Upper lobe of left lung (tissue), 6 donors: ENCODE data around the gene HPSE2. TPM values are rescaled to one million over a fixed set of nuclear protein-coding genes. Genes with fewer than 3 reads are reported as not detected.
"Not testable (repeated sequence)": the region's sequence is repeated elsewhere in the genome, so short reads cannot be mapped to it uniquely, and the experiment has no call there.

Experiments used
- ATAC-seq, 2 donors: fragments of 200-7000 bp; cut with Tn5 transposase; one replicate each; pipeline ENCODE4 v1.9.1; 2022; ENCODE audit warnings: mild to moderate bottlenecking in 2 of 2, moderate library complexity in 2 of 2; ENCODE audit not compliant: low FRiP score in 2 of 2
- DNase-seq, 2 donors: peaks; one replicate each; pipeline ENCODE4 v3.0.0-alpha.2; 2019 to 2020
- H3K27ac ChIP-seq, 4 donors: fragments of 200-600 bp; sonication (generic); one replicate each; pipeline ENCODE4 v1.5.1; 2016 to 2019
- H3K27me3 ChIP-seq, 4 donors: fragments of 200-600 bp; sonication (generic); one replicate each; pipeline ENCODE4 v1.5.1; 2017 to 2019
- H3K36me3 ChIP-seq, 4 donors: fragments of 200-600 bp; sonication (generic); one replicate each; pipeline ENCODE4 v1.5.1; 2016 to 2019
- H3K4me1 ChIP-seq, 4 donors: fragments of 200-600 bp; sonication (generic); one replicate each; pipeline ENCODE4 v1.5.1; 2018 to 2019
- H3K4me3 ChIP-seq, 4 donors: fragments of 200-600 bp; sonication (generic); one replicate each; pipeline ENCODE4 v1.5.1; 2017 to 2019; ENCODE audit warnings: mild to moderate bottlenecking in 2 of 4, moderate library complexity in 1 of 4
- H3K9me3 ChIP-seq, 4 donors: fragments of 200-600 bp; sonication (generic); one replicate each; pipeline ENCODE4 v1.5.1; 2018 to 2019
- EP300 ChIP-seq, 4 donors: sonication (generic); formaldehyde crosslinking; IDR thresholded peaks; one replicate each; pipeline ENCODE4 v1.5.1; 2017; ENCODE audit warnings: antibody characterized with exemption in 4 of 4, control low read depth in 2 of 4
- POLR2A ChIP-seq, 4 donors: fragments of 450-650 bp; IDR thresholded peaks; one replicate each; pipeline ENCODE4 v1.5.1; 2016 to 2017; ENCODE audit warnings: antibody characterized with exemption in 4 of 4, mild to moderate bottlenecking in 2 of 4
- POLR2AphosphoS5 ChIP-seq, 2 donors: sonication (generic); formaldehyde crosslinking; IDR thresholded peaks; one replicate each; pipeline ENCODE4 v1.5.1; 2017; ENCODE audit warnings: antibody characterized with exemption in 2 of 2
- WGBS, 2 donors: methylation state at CpG; one replicate each; pipeline ENCODE4 v1.1.5; 2017 to 2018; 5-methylcytosine and 5-hydroxymethylcytosine counted together
- total RNA-seq, 6 donors: library from RNA; depleted of rRNA in 4 of 6; stranded (reverse); fragments of >200 nt in 4 of 6; gene quantifications; one replicate each; pipeline versions ENCODE4 v1.1.0 to v1.2.1, GENCODE V29; 2016 to 2021
- TF ChIP-seq, protein P1 (sequence below), 6 experiments: fragments of 450-650 bp in 4 of 6; fragments of 200-600 bp in 2 of 6; sonication (generic) in 2 of 6; IDR thresholded peaks; one replicate each; pipeline ENCODE4 v1.5.1; 2016 to 2019; ENCODE audit warnings: antibody characterized with exemption in 6 of 6
- donor health status: DM: no; HTN: no; CAD: no; lungs with moderate emphysema.
- donor health status: DM: no; HTN: yes; CAD: no; lungs with severe emphysema.

HPSE2 gene
- total RNA-seq, 6 donors from 2014 or later, result 0.15 to 1.1 (median 0.91) TPM; not detected in 1

DNA sequence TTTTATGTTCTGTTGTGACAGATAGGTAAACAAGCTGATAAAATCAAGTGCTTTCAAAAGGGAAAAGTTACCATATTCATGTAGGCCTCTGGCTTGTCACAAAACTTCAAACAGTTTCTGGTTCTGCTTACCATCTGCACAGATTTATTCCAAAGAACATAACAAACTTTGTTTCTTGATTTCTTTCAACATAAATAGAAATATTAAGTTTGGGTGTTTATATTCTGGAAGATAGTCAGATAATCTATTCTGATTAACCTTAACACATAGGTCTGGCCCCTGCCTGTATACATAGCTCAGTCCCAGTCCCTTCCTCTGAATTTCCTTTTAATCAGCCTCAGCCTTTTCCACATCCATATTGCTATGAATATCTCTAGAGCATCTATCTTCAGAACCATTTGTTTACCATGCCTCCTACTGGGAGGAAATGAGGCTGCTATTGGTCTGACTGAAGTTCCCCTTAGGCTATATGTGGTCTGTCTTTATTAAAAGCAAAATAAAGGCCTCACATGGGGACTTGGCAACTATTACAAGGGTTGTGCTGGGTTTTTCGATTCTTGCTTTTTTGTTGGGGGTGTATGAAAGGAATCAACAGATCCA, 319.0 kb downstream of the HPSE2 start:
- no peaks in the 10 kb centered on the region for H3K4me1 ChIP-seq
- no peaks in the 10 kb centered on the region for H3K9me3 ChIP-seq
- no peak overlapping the region for H3K27ac ChIP-seq
- ATAC-seq (no peak), DNase-seq (no peak)
- H3K4me3 ChIP-seq, result no peak overlapping the region
- 40 to 42% methylated on average over 1 of the region's 1 CpG for WGBS, 2 donors
- no peaks in the 10 kb centered on the region for H3K27me3 ChIP-seq
- TF ChIP-seq EP300 (IDR thresholded peaks at IDR 0.05) (no peak), POLR2AphosphoS5 (IDR thresholded peaks at IDR 0.05) (no peak), POLR2A (IDR thresholded peaks at IDR 0.05) (no peak)
- TF ChIP-seq, protein P1, sequence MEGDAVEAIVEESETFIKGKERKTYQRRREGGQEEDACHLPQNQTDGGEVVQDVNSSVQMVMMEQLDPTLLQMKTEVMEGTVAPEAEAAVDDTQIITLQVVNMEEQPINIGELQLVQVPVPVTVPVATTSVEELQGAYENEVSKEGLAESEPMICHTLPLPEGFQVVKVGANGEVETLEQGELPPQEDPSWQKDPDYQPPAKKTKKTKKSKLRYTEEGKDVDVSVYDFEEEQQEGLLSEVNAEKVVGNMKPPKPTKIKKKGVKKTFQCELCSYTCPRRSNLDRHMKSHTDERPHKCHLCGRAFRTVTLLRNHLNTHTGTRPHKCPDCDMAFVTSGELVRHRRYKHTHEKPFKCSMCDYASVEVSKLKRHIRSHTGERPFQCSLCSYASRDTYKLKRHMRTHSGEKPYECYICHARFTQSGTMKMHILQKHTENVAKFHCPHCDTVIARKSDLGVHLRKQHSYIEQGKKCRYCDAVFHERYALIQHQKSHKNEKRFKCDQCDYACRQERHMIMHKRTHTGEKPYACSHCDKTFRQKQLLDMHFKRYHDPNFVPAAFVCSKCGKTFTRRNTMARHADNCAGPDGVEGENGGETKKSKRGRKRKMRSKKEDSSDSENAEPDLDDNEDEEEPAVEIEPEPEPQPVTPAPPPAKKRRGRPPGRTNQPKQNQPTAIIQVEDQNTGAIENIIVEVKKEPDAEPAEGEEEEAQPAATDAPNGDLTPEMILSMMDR (IDR thresholded peaks at IDR 0.05), result no peak
- no peaks in the 10 kb centered on the region for H3K36me3 ChIP-seq

DNA sequence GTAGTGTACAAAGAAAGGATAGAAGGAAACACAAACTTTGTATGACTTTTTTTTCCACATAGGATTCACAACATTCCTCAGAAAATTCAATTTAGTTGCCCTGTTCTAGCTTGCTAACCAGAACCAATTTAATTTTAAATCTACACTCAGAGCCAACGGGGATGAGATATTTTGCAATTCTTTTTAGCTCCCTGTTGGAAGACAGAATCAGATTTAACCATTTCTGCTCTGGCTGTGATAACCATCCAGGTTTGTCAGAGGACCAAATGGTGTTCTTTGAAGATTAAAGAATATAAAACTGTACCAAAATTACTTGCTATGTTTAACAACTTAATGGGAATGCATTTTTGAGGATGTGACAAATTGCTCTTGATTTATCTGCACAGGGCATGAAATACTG, 319.7 kb downstream of the HPSE2 start:
- H3K27ac ChIP-seq, result no peak overlapping the region
- no peak for TF ChIP-seq POLR2A (IDR thresholded peaks at IDR 0.05)
- TF ChIP-seq POLR2AphosphoS5 (IDR thresholded peaks at IDR 0.05), result no peak
- TF ChIP-seq EP300 (IDR thresholded peaks at IDR 0.05), result no peak
- TF ChIP-seq, protein P1 (IDR thresholded peaks at IDR 0.05), result no peak

DNA sequence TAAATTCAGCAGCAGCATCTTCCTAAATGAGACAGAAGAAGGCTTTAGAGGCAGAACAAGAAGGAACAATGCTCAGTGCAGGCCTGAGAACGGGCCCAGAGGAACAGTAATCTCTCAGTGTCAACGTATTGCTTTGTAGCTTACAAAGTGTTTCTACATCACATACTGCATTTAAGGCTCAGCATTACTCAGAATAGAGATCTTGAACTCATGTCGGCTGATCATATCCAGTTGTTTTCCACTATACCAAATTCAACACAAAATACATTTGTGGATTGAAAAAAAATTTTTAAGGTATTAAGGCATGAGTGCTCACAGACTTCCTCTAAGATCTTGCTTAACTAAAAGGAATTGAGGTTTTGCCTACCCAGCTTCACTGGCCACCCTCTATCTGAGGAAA, 325.1 kb downstream of the HPSE2 start:
- no peaks in the 10 kb centered on the region for H3K9me3 ChIP-seq
- no peak for DNase-seq
- H3K4me1 ChIP-seq, result no peaks in the 10 kb centered on the region
- WGBS, 2 donors, result 83 to 86% methylated on average over 3 of the region's 3 CpGs
- H3K27me3 ChIP-seq, result no peaks in the 10 kb centered on the region
- TF ChIP-seq EP300 (IDR thresholded peaks at IDR 0.05) (no peak), POLR2AphosphoS5 (IDR thresholded peaks at IDR 0.05) (no peak), POLR2A (IDR thresholded peaks at IDR 0.05) (no peak)
- TF ChIP-seq, protein P1 (IDR thresholded peaks at IDR 0.05), result no peak
- H3K36me3 ChIP-seq, result no peaks in the 10 kb centered on the region
- ATAC-seq, result no peak
- no peak overlapping the region for H3K4me3 ChIP-seq
- H3K27ac ChIP-seq, result no peak overlapping the region

More for the DNA sequence above, 319.7 kb downstream of the HPSE2 start:
- no peak overlapping the region for H3K4me3 ChIP-seq
- DNase-seq (no peak), ATAC-seq (no peak)
- no peaks in the 10 kb centered on the region for H3K4me1 ChIP-seq
- H3K36me3 ChIP-seq, result no peaks in the 10 kb centered on the region
- H3K9me3 ChIP-seq, result no peaks in the 10 kb centered on the region
- H3K27me3 ChIP-seq, result no peaks in the 10 kb centered on the region
- 24 to 39% methylated on average over 1 of the region's 1 CpG for WGBS, 2 donors

DNA sequence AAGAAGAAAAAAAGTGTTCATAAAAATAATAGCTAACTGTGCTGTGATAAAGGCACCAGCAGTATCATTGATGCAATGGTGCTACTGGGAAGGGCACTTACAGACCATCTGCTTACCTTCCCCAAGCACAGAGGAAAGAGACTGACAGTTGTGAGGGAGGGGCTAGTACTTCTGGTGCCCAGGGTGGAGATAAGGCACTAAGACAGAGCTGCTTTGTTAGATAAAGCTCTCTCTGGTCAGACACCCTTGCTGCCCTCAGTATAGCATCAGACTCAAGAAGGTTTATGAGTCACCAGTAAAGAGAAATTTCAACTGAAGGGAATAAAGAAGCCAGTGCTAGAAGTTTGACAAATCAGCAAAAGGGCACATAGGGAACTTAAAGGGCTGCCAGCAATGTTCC, 325.6 kb downstream of the HPSE2 start:
- TF ChIP-seq POLR2AphosphoS5 (IDR thresholded peaks at IDR 0.05) (no peak), POLR2A (IDR thresholded peaks at IDR 0.05) (no peak), EP300 (IDR thresholded peaks at IDR 0.05) (no peak)
- TF ChIP-seq, protein P1 (IDR thresholded peaks at IDR 0.05), result no peak
- Histone ChIP-seq H3K4me3 (no peak overlapping the region), H3K4me1 (no peaks in the 10 kb centered on the region), H3K9me3 (no peaks in the 10 kb centered on the region), H3K27me3 (no peaks in the 10 kb centered on the region), H3K36me3 (no peaks in the 10 kb centered on the region), H3K27ac (no peak overlapping the region)
- DNase-seq, result no peak
- ATAC-seq, result no peak

DNA sequence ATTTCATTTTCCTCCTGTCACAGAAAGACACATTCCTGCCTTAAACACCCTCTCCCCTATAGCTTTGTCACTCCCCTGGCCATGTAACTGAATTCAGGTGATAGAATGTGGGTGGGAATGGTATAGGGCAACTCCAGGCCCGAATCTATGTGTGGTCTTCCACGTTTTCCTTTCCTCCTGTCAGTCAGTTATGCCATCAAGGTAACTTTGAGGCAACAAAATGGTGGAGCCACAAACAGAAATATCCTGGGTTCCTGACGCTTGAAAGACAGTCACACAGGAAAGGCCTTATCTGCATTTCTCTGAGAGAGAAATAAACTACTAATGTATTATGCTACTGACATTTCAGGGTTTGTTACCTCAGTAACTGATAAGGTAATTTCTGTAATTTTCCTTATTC, 326.8 kb downstream of the HPSE2 start:
- no peak for ATAC-seq
- no peaks in the 10 kb centered on the region for H3K36me3 ChIP-seq
- DNase-seq, result no peak
- TF ChIP-seq POLR2A (IDR thresholded peaks at IDR 0.05) (no peak), POLR2AphosphoS5 (IDR thresholded peaks at IDR 0.05) (no peak), EP300 (IDR thresholded peaks at IDR 0.05) (no peak)
- TF ChIP-seq, protein P1 (IDR thresholded peaks at IDR 0.05), result no peak
- no peaks in the 10 kb centered on the region for H3K27me3 ChIP-seq
- H3K9me3 ChIP-seq, result no peaks in the 10 kb centered on the region
- H3K4me1 ChIP-seq, result no peaks in the 10 kb centered on the region
- WGBS, 2 donors, result 69 to 76% methylated on average over 3 of the region's 3 CpGs
- no peak overlapping the region for H3K4me3 ChIP-seq
- H3K27ac ChIP-seq, result no peak overlapping the region

DNA sequence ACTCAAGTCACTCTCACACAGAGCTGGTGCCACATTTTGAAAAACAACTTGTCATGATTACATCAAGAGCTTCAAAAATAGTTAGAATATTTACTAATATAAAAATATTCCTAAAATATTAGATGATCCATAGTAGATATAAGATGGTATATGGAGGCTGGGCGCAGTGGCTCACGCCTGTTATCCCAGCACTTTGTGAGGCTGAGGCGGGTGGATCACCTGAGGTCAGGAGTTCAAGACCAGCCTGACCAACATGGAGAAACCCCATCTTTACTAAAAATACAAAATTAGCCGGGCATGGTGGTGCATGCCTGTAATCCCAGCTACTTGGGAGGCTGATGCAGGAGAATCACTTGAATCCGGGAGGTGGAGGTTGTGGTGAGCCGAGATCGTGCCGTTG, 327.4 kb downstream of the HPSE2 start:
- H3K27me3 ChIP-seq, H3K4me1 ChIP-seq, H3K4me3 ChIP-seq, H3K36me3 ChIP-seq, H3K9me3 ChIP-seq, DNase-seq, ATAC-seq, H3K27ac ChIP-seq: not testable (repeated sequence)
- WGBS, 2 donors, result 92 to 96% methylated on average over 8 of the region's 8 CpGs
